AG04449 (cell line): ENCODE data around the gene NFATC3.
A peak's percentile ranks its signal among the peaks of the same experiment; 100 is the strongest.

Source experiments
- CTCF ChIA-PET: fragments of 350-600 bp; formaldehyde crosslinking; extraction: SDS; loops from one replicate; lab custom pipeline; 2021; ENCODE audit warnings: antibody characterized with exemption; lab: Yijun Ruan, JAX
- POLR2A ChIA-PET: fragments of 400-600, 350-600 bp; formaldehyde crosslinking; extraction: SDS; loops from one replicate; lab custom pipeline; 2020; ENCODE audit warnings: antibody characterized with exemption, inconsistent platforms; lab: Yijun Ruan, JAX
- DNase-seq: peaks from one replicate; pipeline ENCODE4 v3.0.0-alpha.2; 2010; ENCODE audit warnings: low read depth, low spot score
- H3K4me3 ChIP-seq: 2 replicates; pipeline ENCODE4 v1.5.1; 2011; ENCODE audit warnings: low read depth, mild to moderate bottlenecking, control low read depth, low read length
- CTCF ChIP-seq: IDR thresholded peaks from one replicate; pipeline ENCODE4 v1.5.1; 2011; ENCODE audit warnings: mild to moderate bottlenecking, moderate library complexity, low read length, control low read depth, inconsistent platforms; ENCODE audit not compliant: insufficient read depth; ENCODE audit errors: missing control alignments

Gene NFATC3

GRCh38 chr16:68085259-68086071 is at the start of gene NFATC3:
Gene NFATC3 (plus strand): TSS chr16:68085370. CDS start chr16:68085682, 312 bp downstream.
- H3K4me3 ChIP-seq = peak within 1 kb of the TSS; percentile 83
- POLR2A ChIA-PET = interaction anchor here (0.9 to 2.0 kb wide), 4 partner anchors 11 to 20 kb away, joined by 3 to 7 read pairs (median 4); no protein-coding TSS in a partner anchor
- peak; percentile 61 for DNase-seq
- TF ChIP-seq CTCF = peak; percentile 15
- CTCF ChIA-PET = interaction anchor here (1.3 to 6.1 kb wide), 6 partner anchors 8 to 144 kb away, joined by 5 to 46 read pairs (median 27); no protein-coding TSS in a partner anchor

GRCh38 chr16:68037841-68038597 is 47.2 kb upstream of the NFATC3 start:
- DNase-seq = no peak
- no peak for TF ChIP-seq CTCF
- CTCF ChIA-PET = interaction anchor here (0.6 to 7.2 kb wide), 10 partner anchors 9 to 222 kb away, joined by 3 to 81 read pairs (median 4); partner anchors contain the start of gene NRN1L
- no peak overlapping the region for H3K4me3 ChIP-seq
- POLR2A ChIA-PET = interaction anchor here (0.8 kb wide), 1 partner anchor 15 kb away, joined by 3 read pairs; the partner anchor contains the start of genes DDX28 and DUS2

GRCh38 chr16:68040506-68041288 is 44.5 kb upstream of the NFATC3 start:
- ChIA-PET POLR2A (no interaction called here), CTCF (interaction anchor here (0.6 to 7.2 kb wide), 48 partner anchors 11 to 560 kb away, joined by 3 to 81 read pairs (median 5); partner anchors contain the start of genes ATP6V0D1, DDX28, DPEP2NB and DUS2)
- no peak overlapping the region for H3K4me3 ChIP-seq
- DNase-seq = no peak
- peak; percentile 90 for TF ChIP-seq CTCF

GRCh38 chr16:68041783-68042182 is 43.4 kb upstream of the NFATC3 start:
- ChIA-PET CTCF (interaction anchor here (0.9 to 7.2 kb wide), 9 partner anchors 11 to 280 kb away, joined by 3 to 81 read pairs (median 15); partner anchors contain the start of genes DDX28, DUS2 and NRN1L), POLR2A (no interaction called here)
- no peak for DNase-seq

GRCh38 chr16:68046106-68046505 is 39.1 kb upstream of the NFATC3 start:
- no peak for TF ChIP-seq CTCF
- ChIA-PET CTCF (interaction anchor here (0.6 to 2.9 kb wide), 5 partner anchors 10 to 786 kb away, joined by 3 to 16 read pairs (median 3); no protein-coding TSS in a partner anchor), POLR2A (interaction anchor here (0.7 kb wide), 1 partner anchor 19 kb away, joined by 4 read pairs; no protein-coding TSS in a partner anchor)
- no peak overlapping the region for H3K4me3 ChIP-seq
- no peak for DNase-seq

More at GRCh38 chr16:68041783-68042182, 43.4 kb upstream of the NFATC3 start:
- no peak overlapping the region for H3K4me3 ChIP-seq
- no peak for TF ChIP-seq CTCF
